ENCODE results near the gene GKN1. TPM values are rescaled to one million over a fixed set of nuclear protein-coding genes. Genes with fewer than 3 reads are reported as not detected.

The GKN1 gene
- total RNA-seq, 1 experiment from 2014 or later = not detected

DNA sequence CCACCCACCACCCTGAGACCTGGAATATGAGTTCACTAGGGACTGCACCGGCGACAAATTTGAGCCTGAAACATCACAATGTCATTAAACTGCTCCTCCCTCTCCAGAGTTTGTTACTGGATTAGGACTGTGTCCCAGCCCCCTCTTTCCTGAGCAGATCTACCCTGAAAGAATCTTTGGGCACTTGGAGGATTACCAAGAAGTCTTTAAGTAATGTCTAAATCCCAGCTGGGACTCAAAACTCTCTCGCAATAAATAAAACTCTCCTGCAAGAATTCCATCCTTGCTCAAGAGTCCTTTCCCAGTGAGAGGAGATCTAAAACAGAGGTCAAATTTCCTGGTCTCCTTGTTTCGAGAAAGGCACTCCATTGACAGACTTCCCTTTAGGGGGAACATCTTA lies 42.6 kb upstream of the GKN1 start:
- ChIA-PET CTCF (interaction anchor here (0.6 to 1.5 kb wide), 4 partner anchors 8 to 340 kb away, joined by 3 to 6 read pairs (median 4); no protein-coding TSS in a partner anchor), POLR2A (no interaction called here)
- BruUV-seq (replicated peaks) = no TSS peak
- no peaks in the 10 kb centered on the region for H3K9me3 Mint-ChIP-seq (ENCODE audit: unreplicated experiment)
- peaks cover 4% of the 10 kb centered on the region for H3K36me3 Mint-ChIP-seq (ENCODE audit: insufficient read depth, unreplicated experiment)
- intact Hi-C loops (cut with micrococcal nuclease) = no loop called here
- H3K4me3 Mint-ChIP-seq (ENCODE audit: unreplicated experiment) = no peak overlapping the region
- H3K27ac Mint-ChIP-seq (ENCODE audit: low read depth, unreplicated experiment) = no peak overlapping the region
- DNase-seq (ENCODE audit: unreplicated experiment) = peak; percentile 30
- TF ChIP-seq CTCF (IDR thresholded peaks at IDR 0.05; ENCODE audit: unreplicated experiment) = no peak
- H3K27me3 Mint-ChIP-seq (ENCODE audit: insufficient read depth, unreplicated experiment) = no peaks in the 10 kb centered on the region
- H3K4me1 Mint-ChIP-seq (ENCODE audit: insufficient read depth, unreplicated experiment) = peaks cover 13% of the 10 kb centered on the region

DNA sequence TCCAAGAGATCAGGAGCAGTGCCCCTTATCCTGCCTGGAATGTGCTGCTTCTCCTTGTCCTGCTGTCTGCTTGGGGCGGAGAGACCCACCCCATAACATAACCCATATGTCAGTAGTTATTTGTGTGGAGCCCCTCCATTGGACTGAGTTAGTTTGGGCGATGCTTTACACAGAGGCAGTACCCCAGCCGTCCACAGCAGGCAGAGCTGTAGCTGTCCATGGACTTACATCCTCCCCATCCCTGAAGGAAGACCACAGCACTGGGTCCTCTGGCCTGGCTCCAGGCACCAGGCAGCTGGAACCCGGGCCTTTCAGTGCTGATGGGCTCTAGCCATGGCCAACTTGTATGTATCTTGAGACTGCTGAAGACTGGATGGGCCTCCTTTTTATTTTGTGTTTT lies 42.0 kb upstream of the GKN1 start:
- H3K27me3 Mint-ChIP-seq (ENCODE audit: insufficient read depth, unreplicated experiment) = no peaks in the 10 kb centered on the region
- POLR2A ChIA-PET = no interaction called here
- H3K4me3 Mint-ChIP-seq (ENCODE audit: unreplicated experiment) = no peak overlapping the region
- H3K9me3 Mint-ChIP-seq (ENCODE audit: unreplicated experiment) = no peaks in the 10 kb centered on the region
- H3K36me3 Mint-ChIP-seq (ENCODE audit: insufficient read depth, unreplicated experiment) = peaks cover 4% of the 10 kb centered on the region
- H3K27ac Mint-ChIP-seq (ENCODE audit: low read depth, unreplicated experiment) = no peak overlapping the region
- DNase-seq (ENCODE audit: unreplicated experiment) = no peak
- no peak for TF ChIP-seq CTCF (IDR thresholded peaks at IDR 0.05; ENCODE audit: unreplicated experiment)
- intact Hi-C loops (cut with micrococcal nuclease) = no loop called here
- CTCF ChIA-PET = interaction anchor here (0.6 to 0.8 kb wide), 2 partner anchors 10 to 376 kb away, joined by 4 to 6 read pairs; no protein-coding TSS in a partner anchor
- H3K4me1 Mint-ChIP-seq (ENCODE audit: insufficient read depth, unreplicated experiment) = peaks cover 19% of the 10 kb centered on the region
- no TSS peak for BruUV-seq (replicated peaks)

DNA sequence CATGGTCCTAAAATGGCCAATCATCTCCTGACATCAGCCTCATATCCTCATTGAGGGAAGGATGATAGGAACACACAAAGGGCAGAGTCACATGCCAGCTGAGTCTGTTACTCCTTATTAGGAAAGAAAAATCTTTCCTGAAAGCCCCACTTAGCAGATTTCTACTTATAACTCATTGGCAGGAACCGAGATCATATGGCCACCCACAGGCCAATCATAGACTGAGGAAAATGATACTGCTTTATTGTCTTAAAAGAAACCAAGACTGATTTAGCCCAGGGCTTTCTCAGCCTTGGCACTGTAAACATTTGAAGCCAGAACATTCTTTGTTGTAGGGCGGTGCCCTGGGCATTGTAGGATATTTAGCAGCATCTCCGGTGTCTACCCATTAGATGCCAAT lies 40.4 kb upstream of the GKN1 start:
- H3K4me3 Mint-ChIP-seq (ENCODE audit: unreplicated experiment) = no peak overlapping the region
- DNase-seq (ENCODE audit: unreplicated experiment) = no peak
- CTCF ChIA-PET = interaction anchor here (0.6 to 4.7 kb wide), 7 partner anchors 8 to 554 kb away, joined by 3 to 42 read pairs (median 4); no protein-coding TSS in a partner anchor

DNA sequence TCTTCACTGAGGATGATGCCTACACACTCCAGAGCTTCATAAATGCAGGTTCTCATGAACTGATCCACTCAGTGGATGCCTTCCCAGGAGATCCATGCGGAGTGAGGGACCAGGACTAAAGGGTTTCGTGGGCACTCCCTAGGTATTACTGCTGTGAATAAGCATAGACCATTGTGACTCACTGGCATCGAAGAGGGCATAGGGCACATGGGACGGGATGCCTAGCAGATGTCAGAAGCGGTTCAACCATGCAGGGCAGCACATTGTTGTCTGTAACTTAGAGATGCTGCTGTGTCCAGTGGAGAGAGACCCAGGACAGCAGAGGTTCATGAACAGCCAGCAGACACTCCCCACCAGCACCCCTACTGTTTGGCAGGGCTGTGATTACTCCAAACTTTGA lies 39.0 kb upstream of the GKN1 start:
- H3K27me3 Mint-ChIP-seq (ENCODE audit: insufficient read depth, unreplicated experiment) = no peaks in the 10 kb centered on the region
- BruUV-seq (replicated peaks) = no TSS peak
- H3K9me3 Mint-ChIP-seq (ENCODE audit: unreplicated experiment) = peaks cover 5% of the 10 kb centered on the region
- H3K27ac Mint-ChIP-seq (ENCODE audit: low read depth, unreplicated experiment) = peak overlapping the region; percentile 24
- peaks cover 20% of the 10 kb centered on the region for H3K4me1 Mint-ChIP-seq (ENCODE audit: insufficient read depth, unreplicated experiment)
- peaks cover 4% of the 10 kb centered on the region for H3K36me3 Mint-ChIP-seq (ENCODE audit: insufficient read depth, unreplicated experiment)
- ChIA-PET CTCF (interaction anchor here (0.5 to 4.7 kb wide), 7 partner anchors 8 to 371 kb away, joined by 3 to 42 read pairs (median 5); no protein-coding TSS in a partner anchor), POLR2A (interaction anchor here (0.6 kb wide), 1 partner anchor 812 kb away, joined by 4 read pairs; no protein-coding TSS in a partner anchor)
- intact Hi-C loops (cut with micrococcal nuclease) = no loop called here
- DNase-seq (ENCODE audit: unreplicated experiment) = no peak
- H3K4me3 Mint-ChIP-seq (ENCODE audit: unreplicated experiment) = no peak overlapping the region
- TF ChIP-seq CTCF (IDR thresholded peaks at IDR 0.05; ENCODE audit: unreplicated experiment) = no peak

More for the DNA sequence above, 40.4 kb upstream of the GKN1 start:
- no peaks in the 10 kb centered on the region for H3K27me3 Mint-ChIP-seq (ENCODE audit: insufficient read depth, unreplicated experiment)
- H3K4me1 Mint-ChIP-seq (ENCODE audit: insufficient read depth, unreplicated experiment) = peaks cover 20% of the 10 kb centered on the region
- intact Hi-C loops (cut with micrococcal nuclease) = no loop called here
- peaks cover 4% of the 10 kb centered on the region for H3K36me3 Mint-ChIP-seq (ENCODE audit: insufficient read depth, unreplicated experiment)
- no TSS peak for BruUV-seq (replicated peaks)
- no peak for TF ChIP-seq CTCF (IDR thresholded peaks at IDR 0.05; ENCODE audit: unreplicated experiment)
- no peaks in the 10 kb centered on the region for H3K9me3 Mint-ChIP-seq (ENCODE audit: unreplicated experiment)
- H3K27ac Mint-ChIP-seq (ENCODE audit: low read depth, unreplicated experiment) = no peak overlapping the region
- POLR2A ChIA-PET = interaction anchor here (1.1 kb wide), 1 partner anchor 124 kb away, joined by 4 read pairs; no protein-coding TSS in a partner anchor

Data from MCF 10A (cell line).